ENCODE data around the gene NANOGP8.

DNA sequence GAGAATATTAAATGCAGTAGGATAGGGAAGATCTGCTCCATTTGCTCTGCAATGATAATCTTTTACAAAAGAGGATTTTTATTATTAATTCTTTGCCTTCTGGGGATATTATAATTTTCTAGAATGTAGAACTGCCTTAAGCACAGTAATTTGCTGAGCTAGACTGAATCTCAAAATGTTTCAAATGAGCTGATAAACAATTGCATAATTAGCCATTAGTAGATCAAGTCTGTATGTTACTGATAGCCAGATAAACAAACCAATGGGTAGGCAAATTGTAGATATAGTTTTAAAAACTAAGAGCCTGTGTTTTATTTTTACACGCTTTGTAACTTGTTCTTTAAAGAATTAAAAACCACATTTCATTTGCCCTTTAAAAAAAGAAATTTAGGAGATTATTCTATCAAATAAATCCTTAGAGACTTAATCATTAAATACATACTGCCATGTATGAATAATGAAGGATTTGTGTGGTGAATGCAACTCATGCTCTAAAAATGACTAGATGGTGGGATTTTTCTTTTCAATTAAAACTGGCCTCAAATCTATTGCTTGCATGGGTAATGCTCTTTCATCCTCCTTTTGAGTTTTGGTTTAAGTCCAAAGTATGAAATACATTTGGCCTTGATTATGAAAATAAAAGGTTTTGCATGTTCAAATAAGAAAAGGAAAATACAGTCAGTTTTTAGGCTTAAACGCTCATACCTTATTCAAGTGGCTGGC is 32.6 kb upstream of the NANOGP8 start:
- TF ChIP-seq ELF4 (IDR thresholded peaks at IDR 0.05): no peak
- no peak for TF ChIP-seq SUZ12 (IDR thresholded peaks at IDR 0.05)
- no peak for TF ChIP-seq BHLHE40 (IDR thresholded peaks at IDR 0.05; ENCODE audit: borderline replicate concordance)
- no peak for TF ChIP-seq TARDBP (IDR thresholded peaks at IDR 0.05)
- TF ChIP-seq SP1 (IDR thresholded peaks at IDR 0.05): no peak
